ENCODE results near the gene TRMT1L.

GRCh38 chr1:185112356-185112755 is 44.4 kb downstream of the TRMT1L start:
- TF ChIP-seq EZH2 (IDR thresholded peaks at IDR 0.05; ENCODE audit: borderline replicate concordance, low read depth, low read length, poor library complexity, severe bottlenecking), result no peak
- no peak for TF ChIP-seq CTCF (conservative IDR thresholded peaks at IDR 0.05; ENCODE audit: low read depth, low read length)

All from A673 (cell line).